ENCODE data around the gene GPA33.

- TF ChIP-seq, protein P1, sequence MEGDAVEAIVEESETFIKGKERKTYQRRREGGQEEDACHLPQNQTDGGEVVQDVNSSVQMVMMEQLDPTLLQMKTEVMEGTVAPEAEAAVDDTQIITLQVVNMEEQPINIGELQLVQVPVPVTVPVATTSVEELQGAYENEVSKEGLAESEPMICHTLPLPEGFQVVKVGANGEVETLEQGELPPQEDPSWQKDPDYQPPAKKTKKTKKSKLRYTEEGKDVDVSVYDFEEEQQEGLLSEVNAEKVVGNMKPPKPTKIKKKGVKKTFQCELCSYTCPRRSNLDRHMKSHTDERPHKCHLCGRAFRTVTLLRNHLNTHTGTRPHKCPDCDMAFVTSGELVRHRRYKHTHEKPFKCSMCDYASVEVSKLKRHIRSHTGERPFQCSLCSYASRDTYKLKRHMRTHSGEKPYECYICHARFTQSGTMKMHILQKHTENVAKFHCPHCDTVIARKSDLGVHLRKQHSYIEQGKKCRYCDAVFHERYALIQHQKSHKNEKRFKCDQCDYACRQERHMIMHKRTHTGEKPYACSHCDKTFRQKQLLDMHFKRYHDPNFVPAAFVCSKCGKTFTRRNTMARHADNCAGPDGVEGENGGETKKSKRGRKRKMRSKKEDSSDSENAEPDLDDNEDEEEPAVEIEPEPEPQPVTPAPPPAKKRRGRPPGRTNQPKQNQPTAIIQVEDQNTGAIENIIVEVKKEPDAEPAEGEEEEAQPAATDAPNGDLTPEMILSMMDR (IDR thresholded peaks at IDR 0.05; ENCODE audit: low read depth, low read length) = no peak
- TF ChIP-seq EZH2phosphoT487 (IDR thresholded peaks at IDR 0.05; ENCODE audit: low read depth) = no peak
Observed at GRCh38 chr1:167088746-167089417, 1.3 kb downstream of the GPA33 start.

Measured in OCI-LY3 (cell line).